ENCODE data around the gene PLA2G4B. TPM values are rescaled to one million over a fixed set of nuclear protein-coding genes. Genes with fewer than 3 reads are reported as not detected.

PLA2G4B gene
- total RNA-seq, 1 donor from 2014 or later: 13.9 TPM

DNA sequence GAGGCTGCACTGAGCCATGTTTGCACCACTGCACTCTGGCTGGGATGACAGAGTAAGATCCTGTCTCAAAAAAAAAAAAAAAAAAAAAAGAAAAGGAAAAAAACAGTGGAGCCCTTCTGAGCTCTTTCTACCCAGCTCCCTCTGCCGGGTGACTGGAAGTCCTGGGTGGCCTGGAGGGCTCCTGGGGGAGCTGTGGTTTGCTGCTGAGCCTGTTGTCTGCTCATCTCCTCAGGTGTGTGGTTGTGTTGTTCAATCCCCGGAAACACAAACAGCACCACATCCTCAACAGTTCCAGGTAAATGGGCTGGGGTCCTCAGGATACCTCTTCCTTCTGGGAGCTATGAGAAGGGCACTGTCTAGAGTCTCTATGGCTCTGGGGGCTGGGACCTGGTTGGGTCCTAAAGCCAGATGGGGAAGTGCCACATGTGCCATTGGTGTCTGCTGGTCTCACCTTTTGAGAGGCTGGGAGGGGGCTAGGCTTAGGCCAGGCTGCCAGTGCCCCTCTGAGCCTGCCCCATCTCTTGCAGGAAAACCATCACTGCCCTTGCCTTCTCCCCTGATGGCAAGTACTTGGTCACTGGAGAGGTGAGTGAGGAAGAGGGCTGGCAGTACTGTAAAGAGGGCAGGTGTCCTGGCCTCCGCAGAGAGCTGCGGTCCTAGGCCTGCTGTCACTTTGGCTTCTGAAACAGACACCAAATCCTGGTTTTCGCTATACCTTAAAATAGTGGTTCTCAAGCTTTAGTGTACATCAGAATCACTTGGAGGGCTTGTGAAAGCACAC lies 27.8 kb upstream of the PLA2G4B start:
- H3K36me3 ChIP-seq: peaks cover 12 to 38% of the 10 kb centered on the region in 2 donors
- intact Hi-C loops (cut with DNase I): loop anchor here (1.0 to 2.0 kb wide), 2 partner anchors 37 to 208 kb away; partner anchors contain the start of gene MAPKBP1
- no peak for TF ChIP-seq CTCF (IDR thresholded peaks at IDR 0.05)
- no peaks in the 10 kb centered on the region for H3K4me1 ChIP-seq
- H3K27ac ChIP-seq: no peak overlapping the region
- H3K9me3 ChIP-seq: no peaks in the 10 kb centered on the region
- no peak overlapping the region for H3K4me3 ChIP-seq
- H3K27me3 ChIP-seq: no peaks in the 10 kb centered on the region
- DNase-seq (ENCODE audit: low spot score in 2 of 2): no peak

DNA sequence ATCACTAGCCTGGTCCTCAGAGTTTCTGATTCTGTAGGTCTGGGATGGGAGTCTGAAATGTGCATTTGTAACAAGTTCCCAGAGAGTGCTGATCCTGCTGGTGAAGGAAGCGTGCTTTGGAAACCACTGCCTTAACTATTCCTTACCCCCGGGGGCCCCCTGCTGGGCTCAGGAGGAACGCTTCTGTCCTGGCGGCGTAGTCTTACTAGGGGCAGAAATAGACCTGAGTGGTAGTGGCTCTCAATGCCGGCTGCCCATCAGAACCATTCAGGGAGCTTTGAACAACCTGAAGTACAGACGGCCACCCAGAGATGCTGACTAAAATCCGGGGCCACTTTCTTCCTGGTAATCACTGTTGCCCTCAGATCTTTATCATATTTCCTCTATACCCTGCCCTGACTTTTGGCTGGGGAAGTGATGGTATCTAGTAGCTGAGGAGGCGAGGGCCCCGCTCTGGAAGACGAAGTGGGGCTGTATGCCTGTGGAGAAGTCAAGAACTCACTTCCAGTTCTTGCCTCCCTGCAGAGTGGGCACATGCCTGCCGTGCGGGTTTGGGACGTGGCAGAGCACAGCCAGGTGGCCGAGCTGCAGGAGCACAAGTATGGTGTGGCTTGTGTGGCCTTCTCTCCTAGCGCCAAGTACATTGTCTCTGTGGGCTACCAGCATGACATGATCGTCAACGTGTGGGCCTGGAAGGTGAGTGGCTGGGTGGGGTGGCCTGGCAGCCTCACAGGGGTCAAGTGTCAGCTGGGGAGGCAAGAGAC lies 27.0 kb upstream of the PLA2G4B start:
- peak in 1 of 2 donors; percentile 89 for DNase-seq (ENCODE audit: low spot score in 2 of 2)
- no peak overlapping the region for H3K4me3 ChIP-seq
- peak; percentile 85 to 88 (median 86) for TF ChIP-seq CTCF (IDR thresholded peaks at IDR 0.05)
- no peaks in the 10 kb centered on the region for H3K27me3 ChIP-seq
- no peak overlapping the region for H3K27ac ChIP-seq
- H3K9me3 ChIP-seq: no peaks in the 10 kb centered on the region
- peaks cover 17 to 45% of the 10 kb centered on the region in 2 donors for H3K36me3 ChIP-seq
- intact Hi-C loops (cut with DNase I): loop anchor here (1.0 to 2.0 kb wide), 2 partner anchors 37 to 209 kb away; partner anchors contain the start of gene MAPKBP1
- no peaks in the 10 kb centered on the region for H3K4me1 ChIP-seq

- Histone ChIP-seq H3K4me1 (no peaks in the 10 kb centered on the region), H3K27ac (no peak overlapping the region), H3K36me3 (peaks cover 30 to 58% of the 10 kb centered on the region in 2 donors), H3K4me3 (no peak overlapping the region), H3K27me3 (no peaks in the 10 kb centered on the region), H3K9me3 (no peaks in the 10 kb centered on the region)
- DNase-seq (ENCODE audit: low spot score in 2 of 2): no peak
- TF ChIP-seq CTCF (IDR thresholded peaks at IDR 0.05): no peak
- intact Hi-C loops (cut with DNase I): no loop called here
Measured at GRCh38 chr15:41812820-41813375, 25.7 kb upstream of the PLA2G4B start.

- no peaks in the 10 kb centered on the region for H3K9me3 ChIP-seq
- intact Hi-C loops (cut with DNase I): no loop called here
- H3K4me1 ChIP-seq: no peaks in the 10 kb centered on the region
- H3K27ac ChIP-seq: no peak overlapping the region
- H3K4me3 ChIP-seq: no peak overlapping the region
- TF ChIP-seq CTCF (IDR thresholded peaks at IDR 0.05): no peak
- no peak for DNase-seq (ENCODE audit: low spot score in 2 of 2)
- no peaks in the 10 kb centered on the region for H3K27me3 ChIP-seq
- H3K36me3 ChIP-seq: peaks cover 36 to 64% of the 10 kb centered on the region in 2 donors
Measured at GRCh38 chr15:41813426-41813825, 25.2 kb upstream of the PLA2G4B start.

- H3K4me3 ChIP-seq: no peak overlapping the region
- TF ChIP-seq CTCF (IDR thresholded peaks at IDR 0.05): no peak
- DNase-seq (ENCODE audit: low spot score in 2 of 2): no peak
- peaks cover 45 to 72% of the 10 kb centered on the region in 2 donors for H3K36me3 ChIP-seq
- intact Hi-C loops (cut with DNase I): no loop called here
- no peaks in the 10 kb centered on the region for H3K9me3 ChIP-seq
- H3K4me1 ChIP-seq: no peaks in the 10 kb centered on the region
- no peaks in the 10 kb centered on the region for H3K27me3 ChIP-seq
- no peak overlapping the region for H3K27ac ChIP-seq
Measured at GRCh38 chr15:41814534-41814933, 24.1 kb upstream of the PLA2G4B start.

Measured in ascending aorta (tissue), 2 donors.